Fibroblast of skin of left biceps (primary cell): Measurements from ENCODE around the gene GMEB2.
"Not testable (repeated sequence)": the region's sequence is repeated elsewhere in the genome, so short reads cannot be mapped to it uniquely, and the experiment has no call there.

Experiments used
- DNase-seq, 2 experiments: peaks; one replicate each; pipeline ENCODE4 v3.0.0-alpha.2; 2013; ENCODE audit warnings: low read depth in 2 of 2

GMEB2 gene

GRCh38 chr20:63560856-63561609, 65.9 kb downstream of the GMEB2 start:
- no peak for DNase-seq

GRCh38 chr20:63560333-63560805, 66.5 kb downstream of the GMEB2 start:
- no peak for DNase-seq

- not testable (repeated sequence) for DNase-seq
Measured at GRCh38 chr20:63559485-63560332, 67.2 kb downstream of the GMEB2 start.

- DNase-seq: no peak
Measured at GRCh38 chr20:63558804-63559484, 68.0 kb downstream of the GMEB2 start.

GRCh38 chr20:63557481-63557891, 69.4 kb downstream of the GMEB2 start:
- DNase-seq: no peak

- no peak for DNase-seq
Measured at GRCh38 chr20:63556873-63557478, 69.9 kb downstream of the GMEB2 start.

- no peak for DNase-seq
Measured at GRCh38 chr20:63555661-63556381, 71.1 kb downstream of the GMEB2 start.

GRCh38 chr20:63554361-63555278, 72.3 kb downstream of the GMEB2 start:
- no peak for DNase-seq

GRCh38 chr20:63553933-63554290, 73.0 kb downstream of the GMEB2 start, which contains the start of gene FNDC11:
Gene FNDC11, plus strand, starts transcription at chr20:63554159. Its CDS starts 1,505 bp downstream, at chr20:63555664.
- no peak for DNase-seq

GRCh38 chr20:63553251-63553932, 73.5 kb downstream of the GMEB2 start:
- DNase-seq: peak; percentile 34 to 59

- DNase-seq: no peak
Measured at GRCh38 chr20:63552481-63553249, 74.2 kb downstream of the GMEB2 start.

GRCh38 chr20:63551068-63551467, 75.8 kb downstream of the GMEB2 start:
- no peak for DNase-seq

GRCh38 chr20:63549679-63550282, 77.1 kb downstream of the GMEB2 start:
- DNase-seq: no peak

- DNase-seq: no peak
Measured at GRCh38 chr20:63549019-63549418, 77.9 kb downstream of the GMEB2 start.

GRCh38 chr20:63548542-63548941, 78.4 kb downstream of the GMEB2 start:
- no peak for DNase-seq

GRCh38 chr20:63547725-63548480, 79.0 kb downstream of the GMEB2 start, which contains the start of gene SRMS:
Gene SRMS, minus strand, starts transcription at chr20:63547749. Its CDS starts 286 bp downstream, at chr20:63547463.
- no peak for DNase-seq
